Measurements from ENCODE around the gene UBE3D.
"Not testable (repeated sequence)": the region's sequence is repeated elsewhere in the genome, so short reads cannot be mapped to it uniquely, and the experiment has no call there.

UBE3D gene

DNA sequence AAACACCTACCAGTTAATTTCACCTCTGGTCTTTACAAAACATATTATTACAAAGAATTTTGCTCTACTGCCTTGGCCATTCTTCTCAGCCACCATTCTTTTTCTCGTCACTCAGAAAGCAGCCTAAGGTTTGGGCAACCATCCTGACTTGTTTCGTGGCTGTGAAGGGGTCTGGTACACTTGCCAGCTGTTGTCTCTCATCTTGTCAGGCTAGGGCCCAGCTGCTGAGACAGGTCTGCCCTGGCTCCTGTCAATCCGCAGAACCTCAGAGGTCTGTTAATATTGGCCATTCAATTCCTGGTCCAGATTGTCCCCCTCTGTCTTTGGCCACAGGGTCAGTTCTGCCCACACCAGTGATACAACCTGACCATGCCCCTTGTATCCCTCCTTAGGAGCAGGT, 197.7 kb downstream of the UBE3D start:
- DNase-seq: no peak

DNA sequence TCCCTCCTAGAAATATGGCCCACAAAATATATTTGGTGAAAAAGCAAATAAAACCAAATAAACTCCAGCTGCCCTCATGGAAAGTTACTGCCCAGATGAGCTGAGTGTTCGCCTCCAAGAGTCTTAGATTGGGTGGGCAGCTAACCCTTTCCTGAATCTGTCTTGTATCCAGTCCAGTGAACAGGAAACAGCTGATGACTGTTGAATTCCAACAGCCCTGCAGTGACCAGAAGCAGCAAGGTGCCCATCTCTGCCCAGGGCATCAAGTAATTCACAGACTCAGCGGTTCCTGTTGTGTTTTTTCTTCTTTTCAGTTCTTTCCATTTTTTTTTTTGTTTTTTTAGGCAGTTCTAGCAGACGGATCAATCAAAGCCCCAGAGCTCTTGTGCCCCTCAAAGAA, 199.2 kb downstream of the UBE3D start:
- DNase-seq: no peak

DNA sequence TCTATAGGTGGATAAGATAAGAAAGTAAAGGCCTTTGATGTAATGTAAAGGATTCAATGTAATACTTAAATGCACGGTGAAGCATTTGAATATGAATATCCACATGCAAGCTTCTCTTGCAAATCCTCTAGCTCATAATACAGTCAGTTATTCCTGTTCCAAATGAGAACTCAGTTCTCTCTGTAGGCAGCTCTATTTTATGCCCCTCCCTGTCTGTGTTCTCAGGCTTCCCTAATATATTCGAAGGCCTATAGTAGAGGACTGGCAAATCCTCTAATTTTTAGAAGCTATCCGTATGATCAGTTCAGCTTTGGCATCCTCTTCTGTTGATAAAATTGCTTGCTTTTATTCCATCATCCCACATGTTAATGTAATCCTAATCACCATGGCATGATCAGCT, 200.2 kb downstream of the UBE3D start:
- DNase-seq: no peak

DNA sequence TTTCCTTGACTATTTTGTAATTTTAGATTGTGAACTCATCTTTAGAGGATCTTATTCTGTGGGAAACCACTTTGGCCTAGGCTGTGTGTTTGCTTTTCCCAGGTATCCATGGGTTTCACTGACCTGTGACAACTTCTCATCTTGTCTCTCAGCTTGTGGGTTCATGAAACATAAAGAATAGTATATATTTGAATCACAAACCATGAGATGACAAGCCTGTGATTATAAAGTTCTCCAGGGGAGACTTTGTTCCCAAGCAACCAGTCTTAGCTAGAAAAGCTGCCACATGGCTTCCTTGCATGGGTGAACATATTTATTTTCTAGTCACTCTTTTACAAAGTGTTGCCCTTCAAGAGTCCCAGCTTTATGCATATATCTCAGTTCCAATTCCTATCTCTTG, 201.9 kb downstream of the UBE3D start:
- no peak for DNase-seq

DNA sequence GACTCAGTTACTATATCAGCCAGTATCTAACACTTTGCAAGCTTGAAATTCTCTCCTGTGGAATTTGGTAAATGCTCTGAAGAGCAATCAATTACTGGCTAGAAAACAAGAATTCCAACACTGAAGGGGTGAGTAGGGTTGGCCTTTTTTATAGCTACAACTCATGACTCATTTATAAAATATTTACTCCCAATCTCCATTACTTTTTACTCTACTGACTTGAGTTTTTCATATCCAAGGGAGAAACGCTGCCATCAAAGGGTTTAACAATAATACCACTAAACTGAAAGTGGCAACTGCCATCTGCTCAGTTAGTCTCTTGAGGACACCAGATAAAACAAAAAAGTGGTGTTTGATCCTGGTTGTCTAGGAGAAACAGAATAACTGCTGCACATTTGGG, 203.1 kb downstream of the UBE3D start:
- DNase-seq: no peak

DNA sequence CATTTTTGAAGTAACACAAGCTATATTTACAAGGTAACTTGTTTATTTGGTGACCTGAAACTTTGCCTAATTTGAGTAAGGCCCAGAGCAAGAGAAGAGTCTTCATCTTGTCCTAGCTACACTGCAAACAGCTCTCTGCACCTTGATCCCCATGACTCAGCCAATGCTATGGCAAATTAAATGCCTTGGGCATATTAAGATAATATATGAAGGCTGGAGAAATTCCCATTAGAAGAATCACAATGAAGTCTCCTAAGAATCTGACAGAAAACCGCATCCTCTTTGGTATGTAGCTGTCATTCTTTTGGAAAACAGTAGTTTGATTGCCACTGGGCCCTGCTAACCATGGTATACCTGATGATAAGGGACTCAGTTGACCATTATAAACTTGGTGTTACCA, 204.5 kb downstream of the UBE3D start:
- no peak for DNase-seq

DNA sequence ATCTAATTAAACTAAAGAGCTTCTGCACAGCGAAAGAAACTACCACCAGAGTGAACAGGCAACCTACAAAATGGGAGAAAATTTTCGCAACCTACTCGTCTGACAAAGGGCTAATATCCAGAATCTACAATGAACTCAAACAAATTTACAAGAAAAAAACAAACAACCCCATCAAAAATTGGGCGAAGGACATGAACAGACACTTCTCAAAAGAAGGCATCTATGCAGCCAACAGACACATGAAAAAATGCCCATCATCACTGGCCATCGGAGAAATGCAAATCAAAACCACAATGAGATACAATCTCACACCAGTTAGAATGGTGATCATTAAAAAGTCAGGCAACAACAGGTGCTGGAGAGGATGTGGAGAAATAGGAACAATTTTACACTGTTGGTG, 209.6 kb downstream of the UBE3D start:
- not testable (repeated sequence) for DNase-seq

DNA sequence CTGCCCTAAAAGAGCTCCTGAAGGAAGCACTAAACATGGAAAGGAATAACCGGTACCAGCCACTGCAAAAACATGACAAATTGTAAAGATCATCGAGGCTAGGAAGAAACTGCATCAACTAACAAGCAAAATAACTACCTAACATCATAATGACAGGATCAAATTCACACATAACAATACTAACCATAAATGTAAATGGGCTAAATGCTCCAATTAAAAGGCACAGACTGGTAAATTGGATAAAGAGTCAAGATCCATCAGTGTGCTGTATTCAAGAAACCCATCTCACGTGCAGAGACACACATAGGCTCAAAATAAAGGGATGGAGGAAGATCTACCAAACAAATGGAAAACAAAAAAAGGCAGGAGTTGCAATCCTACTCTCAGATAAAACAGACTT, 212.7 kb downstream of the UBE3D start:
- not testable (repeated sequence) for DNase-seq

DNA sequence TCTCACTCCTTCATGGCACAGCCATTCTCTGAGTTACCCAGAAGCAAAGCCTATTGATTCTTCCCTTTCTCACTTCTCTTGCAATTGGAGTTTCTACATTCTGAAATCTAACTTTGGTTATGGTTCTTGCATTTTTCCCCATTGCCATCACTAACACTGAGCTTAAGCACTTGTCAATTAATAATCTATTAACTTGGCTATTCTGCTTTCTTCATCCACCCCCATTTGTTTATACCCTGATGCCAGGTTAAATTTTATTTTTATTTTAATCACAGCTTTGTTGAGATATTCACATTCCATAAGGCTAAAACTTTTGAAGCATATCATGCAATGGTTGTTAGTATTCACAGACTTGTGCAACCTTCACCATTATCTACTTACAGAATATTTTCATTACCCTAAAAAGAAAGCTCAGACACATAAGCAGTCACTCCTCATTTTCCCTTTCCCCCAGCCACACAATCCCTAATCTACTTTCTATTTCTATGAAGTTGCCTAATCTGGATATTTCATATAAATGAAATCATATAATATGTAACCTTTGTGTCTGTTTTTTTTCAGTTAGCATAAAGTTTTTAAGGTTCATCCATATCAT, 222.3 kb downstream of the UBE3D start:
- no peak for DNase-seq

DNA sequence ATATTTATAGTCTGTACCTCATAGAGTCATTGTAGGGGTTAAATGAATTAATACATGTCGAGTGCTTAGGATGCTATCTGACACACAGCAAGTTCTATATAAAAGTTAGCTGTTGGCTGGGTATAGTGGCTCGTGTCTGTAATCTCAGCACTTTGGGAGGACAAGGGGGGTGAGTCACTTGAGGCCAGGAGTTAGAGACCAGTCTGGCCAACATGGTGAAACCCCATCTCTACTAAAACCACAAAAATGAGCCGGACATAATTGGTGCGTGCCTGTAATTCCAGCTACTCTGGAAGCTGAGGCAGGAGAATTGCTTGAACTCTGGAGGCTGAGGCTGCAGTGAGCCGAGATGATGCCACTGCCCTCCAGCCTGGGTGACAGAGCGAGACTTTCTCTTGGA, 222.9 kb downstream of the UBE3D start:
- no peak for DNase-seq

Data from C1 segment of cervical spinal cord (tissue), 14 donors.